HCT116 (cell line): ENCODE results near the gene WNT7B. TPM values are rescaled to one million over a fixed set of nuclear protein-coding genes. Genes with fewer than 3 reads are reported as not detected.

ENCODE experiments used
- ATAC-seq: fragments of 200-7000 bp; cut with Tn5 transposase; 2 replicates; pipeline ENCODE4 v1.9.1; 2020; ENCODE audit warnings: mild to moderate bottlenecking, moderate library complexity
- BruUV-seq: library from RNA; stranded (reverse); fragments of 400-500 nt; replicated peaks from 2 replicates; lab custom pipeline; 2021; lab: Mats Ljungman, UMichigan
- CTCF ChIA-PET: fragments of 300-600 bp; sonication (Branson Sonifier 250); formaldehyde crosslinking; loops from one replicate; lab custom pipeline; 2021; ENCODE audit warnings: antibody characterized with exemption; lab: Charles Lee
- POLR2A ChIA-PET: fragments of 300-600, 350-600 bp; sonication (Branson Sonifier 250); formaldehyde crosslinking; loops from one replicate; lab custom pipeline; 2021; ENCODE audit warnings: antibody characterized with exemption; lab: Charles Lee
- RAD21 ChIA-PET, 2 experiments: fragments of 300-600 bp; sonication (Branson Sonifier 250); formaldehyde crosslinking; loops; one replicate each; lab custom pipeline; 2023; ENCODE audit warnings: low total read pairs in 2 of 2; ENCODE audit not compliant: uncharacterized antibody in 2 of 2, unreplicated experiment in 2 of 2, low non-redundant PET in 1 of 2; lab: Charles Lee
- DNase-seq: peaks from one replicate; pipeline ENCODE4 v3.0.0-alpha.2; 2010; ENCODE audit warnings: low read depth, low spot score
- H2AFZ ChIP-seq: fragments of 200-600 bp; shearing (Covaris generic), sonication (generic); 2 replicates; pipeline ENCODE4 v1.6.1; 2017; ENCODE audit warnings: low read depth, mixed run types, mixed read lengths, antibody characterized with exemption, low read length; ENCODE audit not compliant: poor library complexity, severe bottlenecking
- H3K27ac ChIP-seq: 2 replicates; pipeline ENCODE4 v1.5.1; 2012; ENCODE audit warnings: low read depth, low read length
- H3K27me3 ChIP-seq: fragments of 200-600 bp; sonication (generic); 2 replicates; pipeline ENCODE4 v1.6.1; 2016; ENCODE audit warnings: mixed run types, low read length, mixed read lengths; ENCODE audit not compliant: insufficient read depth
- H3K36me3 ChIP-seq, 2 experiments: fragments of 200-500 bp in 1 of 2; fragments of 200-600 bp in 1 of 2; sonication (Bioruptor generic) in 1 of 2; sonication (generic) in 1 of 2; 2 replicates each; pipeline versions ENCODE4 v1.5.1 to v1.6.1; 2014 to 2016; ENCODE audit warnings: low read length in 2 of 2, inconsistent platforms in 1 of 2, mixed read lengths in 1 of 2, mixed run types in 1 of 2; ENCODE audit not compliant: insufficient read depth in 2 of 2, control insufficient read depth in 1 of 2
- H3K4me1 ChIP-seq, 2 experiments: fragments of 200-600 bp in 1 of 2; sonication (generic) in 1 of 2; 2 replicates each; pipeline versions ENCODE4 v1.5.1 to v1.6.1; 2012 to 2017; ENCODE audit warnings: low read length in 2 of 2, inconsistent platforms in 1 of 2, mild to moderate bottlenecking in 1 of 2, mixed read lengths in 1 of 2, mixed run types in 1 of 2, moderate library complexity in 1 of 2; ENCODE audit not compliant: insufficient read depth in 2 of 2, control insufficient read depth in 1 of 2
- H3K4me2 ChIP-seq: fragments of 200-600 bp; sonication (generic); 2 replicates; pipeline ENCODE4 v1.6.1; 2017; ENCODE audit warnings: mixed run types, low read length, mixed read lengths
- H3K4me3 ChIP-seq, 2 experiments: fragments of 200-600 bp in 1 of 2; sonication (generic) in 1 of 2; replicated peaks in 1 of 2; 2 replicates each; pipeline ENCODE4 v1.5.1; 2011 to 2016; ENCODE audit warnings: low read length in 2 of 2, control low read depth in 1 of 2, low read depth in 1 of 2, mild to moderate bottlenecking in 1 of 2, mixed read lengths in 1 of 2, mixed run types in 1 of 2
- H3K79me2 ChIP-seq: fragments of 200-600 bp; sonication (generic); 2 replicates; pipeline ENCODE4 v1.6.1; 2017; ENCODE audit warnings: mild to moderate bottlenecking, mixed run types, low read length, moderate library complexity, mixed read lengths; ENCODE audit not compliant: insufficient read depth
- H3K9ac ChIP-seq: fragments of 200-600 bp; sonication (generic); 2 replicates; pipeline ENCODE4 v1.6.1; 2016; ENCODE audit warnings: low read length, mixed read lengths
- H3K9me2 ChIP-seq: fragments of 200-600 bp; sonication (generic), shearing (Covaris generic); 2 replicates; pipeline ENCODE4 v1.6.1; 2017; ENCODE audit warnings: mixed run types, mild to moderate bottlenecking, moderate library complexity; ENCODE audit not compliant: insufficient read depth
- H3K9me3 ChIP-seq, 2 experiments: fragments of 200-500 bp in 1 of 2; fragments of 200-600 bp in 1 of 2; sonication (Bioruptor generic) in 1 of 2; sonication (generic) in 1 of 2; 2 replicates each; pipeline ENCODE4 v1.6.1; 2014 to 2017; ENCODE audit warnings: low read length in 2 of 2, mixed read lengths in 2 of 2, inconsistent platforms in 1 of 2, low read depth in 1 of 2, mild to moderate bottlenecking in 1 of 2, mixed run types in 1 of 2, moderate library complexity in 1 of 2; ENCODE audit not compliant: control insufficient read depth in 1 of 2, insufficient read depth in 1 of 2
- H4K20me1 ChIP-seq: fragments of 200-600 bp; sonication (generic), shearing (Covaris generic); 2 replicates; pipeline ENCODE4 v1.6.1; 2017; ENCODE audit warnings: mixed run types, mild to moderate bottlenecking, moderate library complexity; ENCODE audit not compliant: insufficient read depth
- CBX3 ChIP-seq: IDR thresholded peaks from 2 replicates; pipeline ENCODE4 v1.6.1; 2012; ENCODE audit warnings: low read depth
- CEBPB ChIP-seq: IDR thresholded peaks from 2 replicates; pipeline ENCODE4 v1.6.1; 2012; ENCODE audit warnings: low read depth
- ELF1 ChIP-seq: IDR thresholded peaks from 2 replicates; pipeline ENCODE4 v1.6.1; 2012; ENCODE audit warnings: low read depth, borderline replicate concordance
- EZH2 ChIP-seq: fragments of 200-600 bp; sonication (generic); IDR thresholded peaks from 2 replicates; pipeline ENCODE4 v1.6.1; 2017; ENCODE audit warnings: antibody characterized with exemption, mixed run types
- EZH2phosphoT487 ChIP-seq: fragments of 200-600 bp; IDR thresholded peaks from 2 replicates; pipeline ENCODE4 v1.6.1; 2018; ENCODE audit warnings: antibody characterized with exemption, borderline replicate concordance
- RAD21 ChIP-seq: IDR thresholded peaks from 2 replicates; pipeline ENCODE4 v1.6.1; 2012; ENCODE audit warnings: low read depth, mild to moderate bottlenecking
- REST ChIP-seq: IDR thresholded peaks from 2 replicates; pipeline ENCODE4 v1.6.1; 2012; ENCODE audit warnings: low read depth
- SP1 ChIP-seq: IDR thresholded peaks from 2 replicates; pipeline ENCODE4 v1.6.1; 2012; ENCODE audit warnings: low read depth
- SRF ChIP-seq: IDR thresholded peaks from 2 replicates; pipeline ENCODE4 v1.6.1; 2012; ENCODE audit warnings: low read depth
- YY1 ChIP-seq: IDR thresholded peaks from 2 replicates; pipeline ENCODE4 v1.6.1; 2011; ENCODE audit warnings: low read length, low read depth, moderate library complexity, mild to moderate bottlenecking; ENCODE audit not compliant: insufficient replicate concordance; ENCODE audit errors: extremely low read depth
- ZNF274 ChIP-seq: fragments of 200-500 bp; sonication (Bioruptor generic); IDR thresholded peaks from 2 replicates; pipeline ENCODE4 v1.6.1; 2014; ENCODE audit warnings: mild to moderate bottlenecking, low read depth, low read length, inconsistent platforms
- intact Hi-C: fragments of 100-400 bp; cut with micrococcal nuclease; formaldehyde crosslinking; loops from 2 replicates; pipeline ENCODE4 v1.10.0; 2022
- total RNA-seq: library from RNA; stranded (reverse); gene quantifications from one replicate; pipeline ENCODE4 v1.2.1, GENCODE V29; 2021; ENCODE audit not compliant: unreplicated experiment
- TF ChIP-seq, protein P1 (sequence below): IDR thresholded peaks from 2 replicates; pipeline ENCODE4 v1.6.1; 2012
- TF ChIP-seq, protein P2 (sequence below), 3 experiments: fragments of 200-600 bp in 1 of 3; sonication (generic) in 1 of 3; IDR thresholded peaks in 2 of 3; conservative IDR thresholded peaks in 1 of 3; 2 replicates each; pipeline ENCODE4 v1.5.1; 2012 to 2017; ENCODE audit warnings: low read depth in 2 of 3, low read length in 2 of 3, antibody characterized with exemption in 1 of 3, borderline replicate concordance in 1 of 3, control low read depth in 1 of 3, mild to moderate bottlenecking in 1 of 3, mixed read lengths in 1 of 3, mixed run types in 1 of 3, moderate library complexity in 1 of 3; ENCODE audit not compliant: insufficient read depth in 1 of 3

The WNT7B gene
- total RNA-seq, 1 experiment from 2014 or later, result 10.5 TPM

DNA sequence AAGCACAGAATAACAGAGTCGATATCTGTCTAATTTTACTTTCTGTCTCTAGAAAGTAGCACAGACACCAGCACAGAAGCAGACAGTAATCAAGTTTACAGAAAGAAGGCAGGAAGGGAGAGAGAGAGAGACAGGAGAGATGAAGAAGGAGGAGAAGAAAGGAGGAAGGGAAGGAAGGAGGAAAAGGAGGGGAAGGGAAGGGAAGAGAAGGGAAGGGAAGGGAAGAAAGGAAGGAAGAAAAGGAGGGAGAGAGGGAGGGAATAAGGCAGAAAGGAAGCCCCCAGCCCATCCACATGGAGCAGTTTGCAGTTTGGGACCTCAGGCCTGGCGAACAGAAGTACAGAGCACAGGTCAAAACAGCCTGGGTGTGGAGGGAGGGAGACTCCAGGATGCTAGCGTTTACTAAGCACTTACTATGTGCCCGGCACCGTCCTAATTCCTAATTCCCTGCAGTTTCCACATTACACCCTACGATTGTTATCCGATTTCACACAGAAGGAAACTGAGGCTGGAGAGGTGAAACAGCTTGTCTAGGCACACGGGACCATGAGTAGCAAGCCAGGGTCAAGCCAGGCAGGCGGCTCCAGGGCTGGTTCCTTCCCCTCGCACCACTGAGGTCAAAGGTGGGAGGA lies 46.0 kb upstream of the WNT7B start:
- RAD21 ChIA-PET, result no interaction called here
- no peak for ATAC-seq
- intact Hi-C loops, result no loop called here
- TF ChIP-seq, protein P1, sequence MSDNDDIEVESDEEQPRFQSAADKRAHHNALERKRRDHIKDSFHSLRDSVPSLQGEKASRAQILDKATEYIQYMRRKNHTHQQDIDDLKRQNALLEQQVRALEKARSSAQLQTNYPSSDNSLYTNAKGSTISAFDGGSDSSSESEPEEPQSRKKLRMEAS, result no peak
- no peak for TF ChIP-seq SRF
- no peak for TF ChIP-seq EZH2
- TF ChIP-seq, protein P2, sequence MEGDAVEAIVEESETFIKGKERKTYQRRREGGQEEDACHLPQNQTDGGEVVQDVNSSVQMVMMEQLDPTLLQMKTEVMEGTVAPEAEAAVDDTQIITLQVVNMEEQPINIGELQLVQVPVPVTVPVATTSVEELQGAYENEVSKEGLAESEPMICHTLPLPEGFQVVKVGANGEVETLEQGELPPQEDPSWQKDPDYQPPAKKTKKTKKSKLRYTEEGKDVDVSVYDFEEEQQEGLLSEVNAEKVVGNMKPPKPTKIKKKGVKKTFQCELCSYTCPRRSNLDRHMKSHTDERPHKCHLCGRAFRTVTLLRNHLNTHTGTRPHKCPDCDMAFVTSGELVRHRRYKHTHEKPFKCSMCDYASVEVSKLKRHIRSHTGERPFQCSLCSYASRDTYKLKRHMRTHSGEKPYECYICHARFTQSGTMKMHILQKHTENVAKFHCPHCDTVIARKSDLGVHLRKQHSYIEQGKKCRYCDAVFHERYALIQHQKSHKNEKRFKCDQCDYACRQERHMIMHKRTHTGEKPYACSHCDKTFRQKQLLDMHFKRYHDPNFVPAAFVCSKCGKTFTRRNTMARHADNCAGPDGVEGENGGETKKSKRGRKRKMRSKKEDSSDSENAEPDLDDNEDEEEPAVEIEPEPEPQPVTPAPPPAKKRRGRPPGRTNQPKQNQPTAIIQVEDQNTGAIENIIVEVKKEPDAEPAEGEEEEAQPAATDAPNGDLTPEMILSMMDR (IDR thresholded peaks at IDR 0.05 in 2 of 3, conservative IDR thresholded peaks at IDR 0.05 in 1 of 3; ENCODE audit: borderline replicate concordance in 1 of 3, insufficient read depth in 1 of 3, low read depth in 2 of 3, low read length in 2 of 3), result no peak
- TF ChIP-seq CEBPB, result no peak
- no peak for TF ChIP-seq YY1
- TF ChIP-seq RAD21, result no peak
- TF ChIP-seq REST, result no peak
- no peak for TF ChIP-seq CBX3
- TF ChIP-seq ELF1, result no peak
- no peak for TF ChIP-seq SP1
- TF ChIP-seq ZNF274, result no peak
- TF ChIP-seq EZH2phosphoT487, result no peak
- Histone ChIP-seq H4K20me1 (no peaks in the 10 kb centered on the region), H3K9me3 (no peaks in the 10 kb centered on the region), H3K9me2 (no peaks in the 10 kb centered on the region), H2AFZ (no peak overlapping the region), H3K27ac (no peak overlapping the region), H3K4me1 (peaks cover 5 to 16% of the 10 kb centered on the region in 2 experiments; a peak in 2 of 4 replicates), H3K4me3 (no peak overlapping the region), H3K9ac (no peak overlapping the region), H3K79me2 (no peaks in the 10 kb centered on the region), H3K36me3 (no peaks in the 10 kb centered on the region), H3K27me3 (no peaks in the 10 kb centered on the region), H3K4me2 (no peak overlapping the region)
- BruUV-seq, result no TSS peak
- POLR2A ChIA-PET, result no interaction called here
- no peak for DNase-seq
- CTCF ChIA-PET, result no interaction called here
